GM12878 (cell line): Measurements from ENCODE around the gene PCP4L1. TPM values are rescaled to one million over a fixed set of nuclear protein-coding genes. Genes with fewer than 3 reads are reported as not detected.
A peak's percentile ranks its signal among the peaks of the same experiment; 100 is the strongest.

Experiments used
- BHLHE40 ChIP-seq, 2 experiments: fragments of 450-650 bp in 1 of 2; IDR thresholded peaks; 2 replicates each; pipeline ENCODE4 v1.6.1; 2011 to 2017; ENCODE audit warnings: low read depth in 2 of 2, borderline replicate concordance in 1 of 2, improper control_type of control experiment in 1 of 2, low read length in 1 of 2, mild to moderate bottlenecking in 1 of 2
- FOXM1 ChIP-seq: IDR thresholded peaks from 2 replicates; pipeline ENCODE4 v1.6.1; 2012; ENCODE audit warnings: low read depth, mild to moderate bottlenecking, inconsistent platforms, low read length, moderate library complexity
- HDGF ChIP-seq: fragments of 450-650 bp; IDR thresholded peaks from 2 replicates; pipeline ENCODE4 v1.6.1; 2016; ENCODE audit warnings: antibody characterized with exemption
- JUNB ChIP-seq: IDR thresholded peaks from 2 replicates; pipeline ENCODE4 v1.6.1; 2016; ENCODE audit warnings: antibody characterized with exemption, mild to moderate bottlenecking
- NRF1 ChIP-seq: conservative IDR thresholded peaks from 2 replicates; pipeline ENCODE4 v1.6.1; 2011; ENCODE audit warnings: mild to moderate bottlenecking, low read depth, low read length, improper control_type of control experiment
- RBBP5 ChIP-seq: fragments of 200-600 bp; sonication (generic); conservative IDR thresholded peaks from 2 replicates; pipeline ENCODE4 v1.6.1; 2016
- SIX5 ChIP-seq: IDR thresholded peaks from 2 replicates; pipeline ENCODE4 v1.6.1; 2011; ENCODE audit warnings: mild to moderate bottlenecking, low read depth, low read length, moderate library complexity; ENCODE audit not compliant: severe bottlenecking
- STAT1 ChIP-seq: fragments of 450-650 bp; conservative IDR thresholded peaks from 2 replicates; pipeline ENCODE4 v1.6.1; 2014; ENCODE audit warnings: antibody characterized with exemption, mild to moderate bottlenecking
- TBL1XR1 ChIP-seq: IDR thresholded peaks from 2 replicates; pipeline ENCODE4 v1.6.1; 2012; ENCODE audit warnings: low read depth, low read length, improper control_type of control experiment
- TCF12 ChIP-seq: IDR thresholded peaks from 2 replicates; pipeline ENCODE4 v1.6.1; 2011; ENCODE audit warnings: low read depth, mild to moderate bottlenecking, low read length
- TCF7 ChIP-seq: IDR thresholded peaks from 2 replicates; pipeline ENCODE4 v1.6.1; 2014; ENCODE audit warnings: antibody characterized with exemption, borderline replicate concordance
- polyA plus RNA-seq, 11 experiments: library from polyadenylated mRNA; depleted of rRNA in 4 of 11; unstranded in 6 of 11; stranded (reverse) in 5 of 11; fragments of >200 nt; fragmentation: Nextera tagmentation in 4 of 11; fragmentation: Illumina TruSeq in 1 of 11; extraction: Ambion mirVana in 4 of 11; extraction: Trizol in 1 of 11; gene quantifications; 1 replicate in 1 of 11; 2 replicates in 10 of 11; pipeline versions ENCODE4 v1.2.1 to v1.2.3, GENCODE V29; 2011 to 2016; ENCODE audit warnings: inconsistent platforms in 2 of 11, missing spikeins in 2 of 11, low read depth in 1 of 11
- total RNA-seq, 4 experiments: library from RNA; depleted of rRNA in 3 of 4; stranded (reverse); fragments of >200 nt in 3 of 4; fragmentation: Illumina TruSeq in 1 of 4; extraction: Trizol in 1 of 4; gene quantifications; 2 replicates each; pipeline versions ENCODE4 v1.2.1 to v1.2.3, GENCODE V29; 2013 to 2021
- TF ChIP-seq, protein P1 (sequence below): fragments of 450-650 bp; IDR thresholded peaks from 2 replicates; pipeline ENCODE4 v1.6.1; 2017; ENCODE audit warnings: mild to moderate bottlenecking
- TF ChIP-seq, protein P2 (sequence below): fragments of 450-650 bp; IDR thresholded peaks from 2 replicates; pipeline ENCODE4 v1.6.1; 2014; ENCODE audit warnings: mild to moderate bottlenecking
- TF ChIP-seq, protein P3 (sequence below): IDR thresholded peaks from 2 replicates; pipeline ENCODE4 v1.6.1; 2012; ENCODE audit warnings: improper control_type of control experiment, low read depth, low read length; ENCODE audit not compliant: insufficient replicate concordance
- TF ChIP-seq, protein P4 (sequence below), 3 experiments: IDR thresholded peaks in 2 of 3; conservative IDR thresholded peaks in 1 of 3; 2 replicates each; pipeline ENCODE4 v1.5.1; 2011; ENCODE audit warnings: low read depth in 3 of 3, low read length in 3 of 3, mild to moderate bottlenecking in 3 of 3, control low read depth in 2 of 3, moderate library complexity in 2 of 3, inconsistent platforms in 1 of 3, mixed read lengths in 1 of 3; ENCODE audit not compliant: control insufficient read depth in 2 of 3, insufficient read depth in 1 of 3; ENCODE audit errors: extremely low read depth in 1 of 3
- TF ChIP-seq, protein P5 (sequence below): IDR thresholded peaks from 2 replicates; pipeline ENCODE4 v1.6.1; 2011; ENCODE audit warnings: borderline replicate concordance, low read depth, mild to moderate bottlenecking, moderate library complexity, mixed read lengths, low read length; ENCODE audit not compliant: insufficient read depth; ENCODE audit errors: extremely low read length

PCP4L1 gene
- total and polyA plus RNA-seq, 10 of the 15 experiments (the other 5 are each of a cell fraction or from before 2014, with no cell fraction given), result 1.0 to 5.2 (median 2.8) TPM

DNA sequence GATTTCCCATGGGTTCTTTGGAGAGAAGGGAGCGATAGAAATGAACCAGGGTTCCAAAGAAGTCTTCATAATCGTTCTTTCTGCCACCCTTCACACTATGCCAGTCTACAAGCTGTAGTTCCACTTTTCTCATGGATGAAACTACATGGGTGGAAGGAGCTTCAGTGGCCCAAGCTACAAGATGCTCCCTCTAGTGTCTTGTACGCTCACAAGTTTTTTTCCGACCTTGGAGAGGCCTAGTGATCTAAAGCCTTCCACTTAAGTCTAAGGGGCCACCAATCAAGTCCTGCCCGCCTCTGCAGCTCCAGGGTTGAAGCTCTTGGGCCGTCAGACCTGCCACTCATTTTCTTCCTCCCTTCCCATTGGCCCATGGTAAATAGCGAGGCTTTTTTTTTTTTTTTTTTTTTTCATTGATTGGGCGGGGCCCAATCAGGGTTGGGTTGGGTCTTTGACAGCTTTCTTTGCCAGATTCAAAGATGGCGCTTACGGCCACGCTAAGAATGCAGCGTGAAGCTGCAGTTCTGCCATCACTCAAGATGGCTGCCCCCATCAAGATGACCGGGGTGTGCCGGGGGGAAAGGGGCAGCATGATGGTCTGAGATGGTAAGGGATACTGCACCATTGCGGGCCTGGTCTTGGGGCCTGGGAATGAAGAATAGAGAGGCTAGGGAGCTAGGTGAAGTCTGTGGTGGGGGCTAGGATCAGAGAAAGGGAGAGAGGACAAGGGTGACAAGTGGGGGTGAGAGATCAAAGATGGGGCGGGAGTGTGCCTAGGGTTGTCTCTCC is 32.8 kb upstream of the PCP4L1 start, which contains the start of gene TOMM40L (continued):
- TF ChIP-seq, protein P1, sequence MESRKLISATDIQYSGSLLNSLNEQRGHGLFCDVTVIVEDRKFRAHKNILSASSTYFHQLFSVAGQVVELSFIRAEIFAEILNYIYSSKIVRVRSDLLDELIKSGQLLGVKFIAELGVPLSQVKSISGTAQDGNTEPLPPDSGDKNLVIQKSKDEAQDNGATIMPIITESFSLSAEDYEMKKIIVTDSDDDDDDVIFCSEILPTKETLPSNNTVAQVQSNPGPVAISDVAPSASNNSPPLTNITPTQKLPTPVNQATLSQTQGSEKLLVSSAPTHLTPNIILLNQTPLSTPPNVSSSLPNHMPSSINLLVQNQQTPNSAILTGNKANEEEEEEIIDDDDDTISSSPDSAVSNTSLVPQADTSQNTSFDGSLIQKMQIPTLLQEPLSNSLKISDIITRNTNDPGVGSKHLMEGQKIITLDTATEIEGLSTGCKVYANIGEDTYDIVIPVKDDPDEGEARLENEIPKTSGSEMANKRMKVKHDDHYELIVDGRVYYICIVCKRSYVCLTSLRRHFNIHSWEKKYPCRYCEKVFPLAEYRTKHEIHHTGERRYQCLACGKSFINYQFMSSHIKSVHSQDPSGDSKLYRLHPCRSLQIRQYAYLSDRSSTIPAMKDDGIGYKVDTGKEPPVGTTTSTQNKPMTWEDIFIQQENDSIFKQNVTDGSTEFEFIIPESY, result no peak
- TF ChIP-seq HDGF (peak; percentile 62), TCF7 (no peak), NRF1 (no peak), STAT1 (no peak), RBBP5 (no peak), SIX5 (peak; percentile 79), BHLHE40 (IDR thresholded peaks at IDR 0.05; ENCODE audit: borderline replicate concordance in 1 of 2, low read depth in 2 of 2, low read length in 1 of 2) (peak in 1 of 2 experiments; percentile 7; a peak in 1 of 4 replicates), FOXM1 (no peak), TBL1XR1 (no peak), JUNB (no peak), TCF12 (no peak)
- TF ChIP-seq, protein P2, sequence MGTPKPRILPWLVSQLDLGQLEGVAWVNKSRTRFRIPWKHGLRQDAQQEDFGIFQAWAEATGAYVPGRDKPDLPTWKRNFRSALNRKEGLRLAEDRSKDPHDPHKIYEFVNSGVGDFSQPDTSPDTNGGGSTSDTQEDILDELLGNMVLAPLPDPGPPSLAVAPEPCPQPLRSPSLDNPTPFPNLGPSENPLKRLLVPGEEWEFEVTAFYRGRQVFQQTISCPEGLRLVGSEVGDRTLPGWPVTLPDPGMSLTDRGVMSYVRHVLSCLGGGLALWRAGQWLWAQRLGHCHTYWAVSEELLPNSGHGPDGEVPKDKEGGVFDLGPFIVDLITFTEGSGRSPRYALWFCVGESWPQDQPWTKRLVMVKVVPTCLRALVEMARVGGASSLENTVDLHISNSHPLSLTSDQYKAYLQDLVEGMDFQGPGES, result peak; percentile 85
- TF ChIP-seq, protein P3, sequence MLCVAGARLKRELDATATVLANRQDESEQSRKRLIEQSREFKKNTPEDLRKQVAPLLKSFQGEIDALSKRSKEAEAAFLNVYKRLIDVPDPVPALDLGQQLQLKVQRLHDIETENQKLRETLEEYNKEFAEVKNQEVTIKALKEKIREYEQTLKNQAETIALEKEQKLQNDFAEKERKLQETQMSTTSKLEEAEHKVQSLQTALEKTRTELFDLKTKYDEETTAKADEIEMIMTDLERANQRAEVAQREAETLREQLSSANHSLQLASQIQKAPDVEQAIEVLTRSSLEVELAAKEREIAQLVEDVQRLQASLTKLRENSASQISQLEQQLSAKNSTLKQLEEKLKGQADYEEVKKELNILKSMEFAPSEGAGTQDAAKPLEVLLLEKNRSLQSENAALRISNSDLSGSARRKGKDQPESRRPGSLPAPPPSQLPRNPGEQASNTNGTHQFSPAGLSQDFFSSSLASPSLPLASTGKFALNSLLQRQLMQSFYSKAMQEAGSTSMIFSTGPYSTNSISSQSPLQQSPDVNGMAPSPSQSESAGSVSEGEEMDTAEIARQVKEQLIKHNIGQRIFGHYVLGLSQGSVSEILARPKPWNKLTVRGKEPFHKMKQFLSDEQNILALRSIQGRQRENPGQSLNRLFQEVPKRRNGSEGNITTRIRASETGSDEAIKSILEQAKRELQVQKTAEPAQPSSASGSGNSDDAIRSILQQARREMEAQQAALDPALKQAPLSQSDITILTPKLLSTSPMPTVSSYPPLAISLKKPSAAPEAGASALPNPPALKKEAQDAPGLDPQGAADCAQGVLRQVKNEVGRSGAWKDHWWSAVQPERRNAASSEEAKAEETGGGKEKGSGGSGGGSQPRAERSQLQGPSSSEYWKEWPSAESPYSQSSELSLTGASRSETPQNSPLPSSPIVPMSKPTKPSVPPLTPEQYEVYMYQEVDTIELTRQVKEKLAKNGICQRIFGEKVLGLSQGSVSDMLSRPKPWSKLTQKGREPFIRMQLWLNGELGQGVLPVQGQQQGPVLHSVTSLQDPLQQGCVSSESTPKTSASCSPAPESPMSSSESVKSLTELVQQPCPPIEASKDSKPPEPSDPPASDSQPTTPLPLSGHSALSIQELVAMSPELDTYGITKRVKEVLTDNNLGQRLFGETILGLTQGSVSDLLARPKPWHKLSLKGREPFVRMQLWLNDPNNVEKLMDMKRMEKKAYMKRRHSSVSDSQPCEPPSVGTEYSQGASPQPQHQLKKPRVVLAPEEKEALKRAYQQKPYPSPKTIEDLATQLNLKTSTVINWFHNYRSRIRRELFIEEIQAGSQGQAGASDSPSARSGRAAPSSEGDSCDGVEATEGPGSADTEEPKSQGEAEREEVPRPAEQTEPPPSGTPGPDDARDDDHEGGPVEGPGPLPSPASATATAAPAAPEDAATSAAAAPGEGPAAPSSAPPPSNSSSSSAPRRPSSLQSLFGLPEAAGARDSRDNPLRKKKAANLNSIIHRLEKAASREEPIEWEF, result no peak
- TF ChIP-seq, protein P4, sequence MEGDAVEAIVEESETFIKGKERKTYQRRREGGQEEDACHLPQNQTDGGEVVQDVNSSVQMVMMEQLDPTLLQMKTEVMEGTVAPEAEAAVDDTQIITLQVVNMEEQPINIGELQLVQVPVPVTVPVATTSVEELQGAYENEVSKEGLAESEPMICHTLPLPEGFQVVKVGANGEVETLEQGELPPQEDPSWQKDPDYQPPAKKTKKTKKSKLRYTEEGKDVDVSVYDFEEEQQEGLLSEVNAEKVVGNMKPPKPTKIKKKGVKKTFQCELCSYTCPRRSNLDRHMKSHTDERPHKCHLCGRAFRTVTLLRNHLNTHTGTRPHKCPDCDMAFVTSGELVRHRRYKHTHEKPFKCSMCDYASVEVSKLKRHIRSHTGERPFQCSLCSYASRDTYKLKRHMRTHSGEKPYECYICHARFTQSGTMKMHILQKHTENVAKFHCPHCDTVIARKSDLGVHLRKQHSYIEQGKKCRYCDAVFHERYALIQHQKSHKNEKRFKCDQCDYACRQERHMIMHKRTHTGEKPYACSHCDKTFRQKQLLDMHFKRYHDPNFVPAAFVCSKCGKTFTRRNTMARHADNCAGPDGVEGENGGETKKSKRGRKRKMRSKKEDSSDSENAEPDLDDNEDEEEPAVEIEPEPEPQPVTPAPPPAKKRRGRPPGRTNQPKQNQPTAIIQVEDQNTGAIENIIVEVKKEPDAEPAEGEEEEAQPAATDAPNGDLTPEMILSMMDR (IDR thresholded peaks at IDR 0.05 in 2 of 3, conservative IDR thresholded peaks at IDR 0.05 in 1 of 3; ENCODE audit: control insufficient read depth in 2 of 3, extremely low read depth in 1 of 3, insufficient read depth in 1 of 3, low read depth in 3 of 3, low read length in 3 of 3), result peak; percentile 61 to 66 (median 64)
- TF ChIP-seq, protein P5, sequence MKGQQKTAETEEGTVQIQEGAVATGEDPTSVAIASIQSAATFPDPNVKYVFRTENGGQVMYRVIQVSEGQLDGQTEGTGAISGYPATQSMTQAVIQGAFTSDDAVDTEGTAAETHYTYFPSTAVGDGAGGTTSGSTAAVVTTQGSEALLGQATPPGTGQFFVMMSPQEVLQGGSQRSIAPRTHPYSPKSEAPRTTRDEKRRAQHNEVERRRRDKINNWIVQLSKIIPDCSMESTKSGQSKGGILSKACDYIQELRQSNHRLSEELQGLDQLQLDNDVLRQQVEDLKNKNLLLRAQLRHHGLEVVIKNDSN, result no peak
- TF ChIP-seq, all 136 proteins: peak for 36
